A549 (cell line): ENCODE data around the gene SLC45A1. TPM values are rescaled to one million over a fixed set of nuclear protein-coding genes. Genes with fewer than 3 reads are reported as not detected.
A peak's percentile ranks its signal among the peaks of the same experiment; 100 is the strongest.

Source experiments
- ATAC-seq, 2 experiments: fragments of 200-7000 bp in 1 of 2; fragments of >200 bp in 1 of 2; cut with Nextera tagmentation in 1 of 2; cut with Tn5 transposase in 1 of 2; 3 replicates each; pipeline versions ENCODE4 v1.8.0 to v1.9.1; 2018 to 2020; ENCODE audit warnings: mild to moderate bottlenecking in 1 of 2, moderate library complexity in 1 of 2
- CTCF ChIA-PET: fragments of 300-600 bp; sonication (Branson Sonifier 250); formaldehyde crosslinking; extraction: SDS; loops from one replicate; lab custom pipeline; 2021; ENCODE audit warnings: antibody characterized with exemption, inconsistent platforms; lab: Yijun Ruan, JAX
- POLR2A ChIA-PET: fragments of 350-600 bp; formaldehyde crosslinking; extraction: SDS; loops from one replicate; lab custom pipeline; 2021; ENCODE audit warnings: antibody characterized with exemption, inconsistent platforms; lab: Yijun Ruan, JAX
- DNase-seq, 2 experiments: peaks; one replicate each; pipeline versions ENCODE4 v3.0.0 to v3.0.0-alpha.2; 2011 to 2016; ENCODE audit warnings: low read depth in 1 of 2, low spot score in 1 of 2
- FAIRE-seq: peaks from 2 replicates; lab custom pipeline; 2011; peaks lifted over from hg19 to GRCh38; lab: Jason Lieb, UNC
- H3K27ac ChIP-seq, 2 experiments: fragments of >200 bp; sonication (Bioruptor Twin); formaldehyde crosslinking; 3 replicates each; pipeline ENCODE4 v1.5.1; 2016 to 2017
- H3K4me1 ChIP-seq: fragments of >200 bp; sonication (Bioruptor Twin); formaldehyde crosslinking; 3 replicates; pipeline ENCODE4 v1.6.1; 2016
- H3K4me2 ChIP-seq: fragments of >200 bp; sonication (Bioruptor Twin); formaldehyde crosslinking; 3 replicates; pipeline ENCODE4 v1.6.1; 2016
- H3K4me3 ChIP-seq: fragments of >200 bp; sonication (Bioruptor Twin); formaldehyde crosslinking; 3 replicates; pipeline ENCODE4 v1.5.1; 2016
- H3K9me3 ChIP-seq: fragments of >200 bp; sonication (Bioruptor Twin); formaldehyde crosslinking; 3 replicates; pipeline ENCODE4 v1.6.1; 2016
- CHD2 ChIP-seq: fragments of 150-350 bp; IDR thresholded peaks from 2 replicates; pipeline ENCODE4 v1.6.1; 2014; ENCODE audit warnings: low read length; ENCODE audit not compliant: partially characterized antibody
- CTCF ChIP-seq: fragments of >200 bp; sonication (Bioruptor Twin); formaldehyde crosslinking; IDR thresholded peaks from 3 replicates; pipeline ENCODE4 v1.5.1; 2016
- EHF ChIP-seq: fragments of 250-450 bp; sonication (Bioruptor Pico); IDR thresholded peaks from 2 replicates; pipeline ENCODE4 v1.5.0; 2020; ENCODE audit warnings: mild to moderate bottlenecking
- HOXB13 ChIP-seq: fragments of 250-450 bp; sonication (Bioruptor Pico); IDR thresholded peaks from 2 replicates; pipeline ENCODE4 v1.5.0; 2020; ENCODE audit warnings: low read depth, mild to moderate bottlenecking, moderate library complexity
- HOXB5 ChIP-seq: fragments of 250-450 bp; sonication (Bioruptor Pico); IDR thresholded peaks from 2 replicates; pipeline ENCODE4 v1.5.0; 2020; ENCODE audit warnings: mild to moderate bottlenecking, moderate library complexity
- KDM5A ChIP-seq: fragments of 200-600 bp; sonication (generic); IDR thresholded peaks from 2 replicates; pipeline ENCODE4 v1.6.1; 2016; ENCODE audit warnings: antibody characterized with exemption, mild to moderate bottlenecking
- NFE2L2 ChIP-seq: fragments of 150-350 bp; conservative IDR thresholded peaks from 2 replicates; pipeline ENCODE4 v1.6.1; 2014; ENCODE audit warnings: low read length
- NR3C1 ChIP-seq: fragments of >200 bp; sonication (Bioruptor Twin); formaldehyde crosslinking; IDR thresholded peaks from 3 replicates; pipeline ENCODE4 v1.6.1; 2017
- PBX3 ChIP-seq: IDR thresholded peaks from 2 replicates; pipeline ENCODE4 v1.6.1; 2012
- POLR2A ChIP-seq: IDR thresholded peaks from 2 replicates; pipeline ENCODE4 v1.6.1; 2012; ENCODE audit warnings: mild to moderate bottlenecking, low read length
- RAD21 ChIP-seq, 2 experiments: fragments of >200 bp in 1 of 2; sonication (Bioruptor Twin) in 1 of 2; formaldehyde crosslinking in 1 of 2; IDR thresholded peaks in 1 of 2; conservative IDR thresholded peaks in 1 of 2; 2 replicates in 1 of 2; 3 replicates in 1 of 2; pipeline ENCODE4 v1.6.1; 2012 to 2018; ENCODE audit warnings: inconsistent platforms in 1 of 2
- SMC3 ChIP-seq: fragments of >200 bp; sonication (Bioruptor Twin); formaldehyde crosslinking; IDR thresholded peaks from 3 replicates; pipeline ENCODE4 v1.6.1; 2018; ENCODE audit warnings: inconsistent platforms
- ZNF302 ChIP-seq: fragments of 250-450 bp; sonication (Bioruptor Pico); IDR thresholded peaks from 2 replicates; pipeline ENCODE4 v1.9.0; 2021; ENCODE audit warnings: inconsistent platforms, mild to moderate bottlenecking, moderate library complexity
- WGBS: methylation state at CpG from one replicate; pipeline ENCODE4 v1.1.6; 2017; ENCODE audit errors: missing lambda C conversion rate; 5-methylcytosine and 5-hydroxymethylcytosine counted together
- polyA plus RNA-seq, 4 experiments: library from polyadenylated mRNA; depleted of rRNA in 3 of 4; stranded (reverse); fragments of >200 nt; fragmentation: RNase III in 1 of 4; extraction: RNeasy Plus Mini Kit Qiagen cat#74134 plus additional on column Dnase treatment in 1 of 4; gene quantifications; 2 replicates in 3 of 4; 3 replicates in 1 of 4; pipeline ENCODE4 v1.2.3, GENCODE V29; 2011 to 2017

SLC45A1 gene
- polyA plus RNA-seq, 2 of the 4 experiments (the other 2 are of a cell fraction) = 1.6 to 1.8 TPM

GRCh38 chr1:8314346-8315280 lies 3.3 kb upstream of the SLC45A1 start (continued):
- TF ChIP-seq CTCF (peak; percentile 76), KDM5A (no peak), HOXB13 (CRISPR knock-in tag) (no peak), PBX3 (no peak), SMC3 (peak; percentile 98), NR3C1 (no peak), ZNF302 (CRISPR knock-in tag) (no peak), NFE2L2 (no peak), POLR2A (no peak), EHF (no peak), RAD21 (conservative IDR thresholded peaks at IDR 0.05 in 1 of 2, IDR thresholded peaks at IDR 0.05 in 1 of 2) (peak; percentile 99), CHD2 (no peak)
- TF ChIP-seq, all 56 proteins: peak for 4

GRCh38 chr1:8315573-8316475 lies 2.1 kb upstream of the SLC45A1 start:
- peak; percentile 29 to 47 for DNase-seq
- 86% methylated on average over 9 of the region's 14 CpGs for WGBS
- no peak for FAIRE-seq

More at GRCh38 chr1:8315573-8316475, 2.1 kb upstream of the SLC45A1 start:
- no peak overlapping the region for H3K4me3 ChIP-seq
- CTCF ChIA-PET = interaction anchor here (0.6 to 8.3 kb wide), 27 partner anchors 10 to 411 kb away, joined by 3 to 172 read pairs (median 10); no protein-coding TSS in a partner anchor
- 0 out of 3 replicates have a peak, but pooled peaks have one; percentile 6 for TF ChIP-seq CTCF
- TF ChIP-seq RAD21 (conservative IDR thresholded peaks at IDR 0.05 in 1 of 2, IDR thresholded peaks at IDR 0.05 in 1 of 2) = 0 out of 5 replicates have a peak, but pooled peaks of 1 of the 2 experiments have one; percentile 5
- TF ChIP-seq HOXB5 (CRISPR knock-in tag) = no peak
- TF ChIP-seq, all 56 proteins: peak for 2
- Histone ChIP-seq H3K9me3 (peaks cover 4% of the 10 kb centered on the region; the same call in 1 of the 3 replicates), H3K4me1 (peaks cover 38% of the 10 kb centered on the region), H3K4me2 (peak overlapping the region; percentile 15; the same call in 1 of the 3 replicates), H3K27ac (peak overlapping the region; percentile 90 to 92)
- ATAC-seq = peak; percentile 73 to 75
- POLR2A ChIA-PET = no interaction called here
